DMS79 treated with DMSO at 0.1 percent for 48 hours (cell line): ENCODE measurements around the gene ACTR2.
A peak's percentile ranks its signal among the peaks of the same experiment; 100 is the strongest.
"Not testable (repeated sequence)": the region's sequence is repeated elsewhere in the genome, so short reads cannot be mapped to it uniquely, and the experiment has no call there.

Source experiments
- DNase-seq: peaks from one replicate; lab custom pipeline; 2025; lab: John Stamatoyannopoulos, UW

The ACTR2 gene

GRCh38 chr2:65227456-65228262 is at the start of gene ACTR2:
ACTR2 (plus strand) TSS chr2:65227831; CDS start chr2:65227910, 79 bp downstream.
- DNase-seq: peak; percentile 97

- no peak for DNase-seq
These were observed 45.1 kb upstream of the ACTR2 start for GRCh38 chr2:65182570-65182969.

- not testable (repeated sequence) for DNase-seq
These were observed 44.2 kb upstream of the ACTR2 start for GRCh38 chr2:65183406-65183805.

GRCh38 chr2:65185012-65185411 is 42.6 kb upstream of the ACTR2 start:
- no peak for DNase-seq

DNA sequence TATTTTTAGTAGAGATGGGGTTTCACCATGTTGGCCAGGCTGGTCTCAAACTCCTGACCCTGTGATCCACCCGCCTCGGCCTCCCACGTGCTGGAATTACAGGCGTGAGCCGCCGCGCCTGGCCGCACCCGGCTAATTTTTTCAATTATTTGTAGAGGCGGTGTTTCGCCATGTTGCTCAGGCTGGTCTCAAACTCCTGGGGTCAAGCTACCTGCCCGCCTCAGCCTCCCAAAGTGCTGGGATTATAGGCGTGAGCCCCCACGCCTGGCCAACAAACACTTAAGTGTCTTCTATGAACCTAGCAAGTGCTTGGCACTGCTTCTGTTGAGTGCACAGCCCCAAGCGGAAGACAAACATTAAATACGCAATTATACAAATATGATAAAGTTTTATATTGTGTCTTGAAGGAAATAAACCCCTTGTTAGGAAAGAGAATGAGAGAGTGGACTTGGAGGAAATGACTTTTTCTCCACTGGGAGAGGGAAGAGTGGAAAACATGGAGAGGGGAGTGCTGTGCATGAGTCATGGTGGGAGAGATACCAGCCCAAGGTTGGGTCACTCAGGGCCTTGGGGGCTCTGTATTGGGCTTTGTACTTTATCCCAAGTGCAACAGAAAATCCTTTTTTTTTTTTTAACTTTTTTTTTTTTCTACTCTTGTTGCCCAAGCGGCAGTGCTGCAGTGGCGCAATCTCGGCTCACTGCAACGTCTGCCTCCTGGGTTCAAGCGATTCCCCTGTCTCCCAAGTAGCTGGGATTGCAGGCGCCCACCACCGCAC is 41.4 kb upstream of the ACTR2 start:
- DNase-seq: no peak

- DNase-seq: peak; percentile 51
These were observed 40.5 kb upstream of the ACTR2 start for GRCh38 chr2:65186872-65187851.

- DNase-seq: no peak
These were observed 34.2 kb upstream of the ACTR2 start for GRCh38 chr2:65193446-65193845.

DNA sequence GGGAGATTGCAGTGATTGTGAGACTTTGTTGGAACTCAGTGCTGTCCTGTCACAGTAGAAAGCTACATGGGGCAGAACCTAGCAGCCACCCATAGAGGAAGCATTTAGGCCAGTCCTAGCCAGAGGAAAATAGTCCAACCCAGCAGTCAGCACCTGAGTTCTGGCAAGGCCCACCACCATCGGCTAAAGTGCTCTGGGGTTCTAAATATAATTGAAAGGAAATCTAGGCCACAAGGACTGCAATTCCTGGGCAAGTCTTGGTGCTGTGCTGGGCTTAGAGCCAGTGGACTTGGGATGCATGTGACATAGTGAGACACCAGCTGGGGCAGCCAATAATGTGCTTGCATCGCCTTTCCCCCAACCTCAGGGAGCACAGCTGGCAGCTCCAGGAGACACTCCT is 28.9 kb upstream of the ACTR2 start:
- DNase-seq: no peak

DNA sequence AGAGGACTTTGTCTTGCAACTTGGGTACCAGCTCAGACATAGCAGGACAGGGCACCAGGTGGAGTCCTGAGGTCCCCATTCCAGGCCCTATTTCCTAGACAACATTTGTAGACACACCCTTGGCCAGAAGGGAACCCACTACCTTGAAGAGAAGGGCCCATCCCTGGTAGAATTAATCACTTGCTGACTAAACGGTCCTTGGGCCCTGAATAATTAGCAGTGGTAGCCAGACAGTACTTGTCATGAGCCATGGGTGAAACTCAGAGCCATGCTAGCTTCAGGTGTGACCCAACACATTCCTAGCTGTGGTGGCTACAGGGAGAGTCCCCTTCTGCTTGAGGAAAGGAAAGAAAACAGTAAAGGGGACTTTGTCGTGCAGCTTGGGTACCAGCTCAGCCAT is 28.5 kb upstream of the ACTR2 start:
- DNase-seq: no peak

GRCh38 chr2:65199891-65200290 is 27.7 kb upstream of the ACTR2 start:
- DNase-seq: no peak

DNA sequence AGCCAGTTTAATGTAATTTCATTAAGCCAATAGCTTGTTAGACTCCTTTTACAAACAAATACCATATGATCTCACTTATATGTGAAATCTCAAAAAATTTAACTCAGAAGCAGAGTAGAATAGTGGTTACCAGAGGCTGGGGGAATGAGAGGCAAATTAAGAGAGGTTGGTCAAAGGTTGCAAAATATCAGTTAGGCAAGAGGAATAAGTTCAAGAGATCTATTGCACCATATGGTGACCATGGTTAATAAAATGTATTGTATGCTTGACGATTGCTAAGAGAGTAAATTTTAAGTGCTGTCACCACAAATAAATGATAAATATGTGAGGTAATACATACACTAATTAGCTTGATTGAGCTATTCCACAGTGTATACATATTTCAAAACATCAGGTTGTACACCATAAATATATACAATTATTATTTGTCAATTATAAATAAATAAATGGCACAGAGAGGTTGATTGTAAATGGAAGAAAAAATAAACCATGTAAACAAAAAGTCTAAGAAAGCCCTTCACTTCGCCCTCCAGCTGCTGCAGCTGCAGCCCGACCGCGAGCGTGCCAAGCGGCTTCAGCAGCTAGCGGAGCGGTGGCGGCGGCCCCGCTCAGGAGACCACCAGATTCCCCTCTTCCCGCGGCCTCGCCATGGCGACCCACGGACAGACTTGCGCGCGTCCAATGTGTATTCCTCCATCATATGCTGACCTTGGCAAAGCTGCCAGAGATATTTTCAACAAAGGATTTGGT is 23.0 kb upstream of the ACTR2 start:
- DNase-seq: no peak

GRCh38 chr2:65212115-65212514 is 15.5 kb upstream of the ACTR2 start:
- no peak for DNase-seq

DNA sequence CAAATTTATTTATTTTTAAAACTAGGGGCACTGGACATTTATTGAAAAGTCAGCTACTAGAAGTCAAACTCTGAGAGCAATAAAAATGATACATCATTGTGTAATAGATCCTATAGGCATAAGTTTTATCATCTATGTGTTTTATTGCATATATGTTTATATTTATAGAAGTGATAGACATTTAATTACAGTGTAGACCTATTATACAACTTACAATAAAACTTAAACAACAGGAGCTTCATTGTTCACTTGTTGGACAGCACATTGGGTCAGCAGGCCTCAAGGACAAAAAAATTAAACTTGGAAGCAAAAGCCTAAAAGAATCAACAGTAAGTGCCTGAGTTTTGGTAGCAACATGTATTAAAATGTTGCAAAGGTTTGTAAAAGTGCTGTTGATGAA is 15.0 kb upstream of the ACTR2 start:
- no peak for DNase-seq

DNA sequence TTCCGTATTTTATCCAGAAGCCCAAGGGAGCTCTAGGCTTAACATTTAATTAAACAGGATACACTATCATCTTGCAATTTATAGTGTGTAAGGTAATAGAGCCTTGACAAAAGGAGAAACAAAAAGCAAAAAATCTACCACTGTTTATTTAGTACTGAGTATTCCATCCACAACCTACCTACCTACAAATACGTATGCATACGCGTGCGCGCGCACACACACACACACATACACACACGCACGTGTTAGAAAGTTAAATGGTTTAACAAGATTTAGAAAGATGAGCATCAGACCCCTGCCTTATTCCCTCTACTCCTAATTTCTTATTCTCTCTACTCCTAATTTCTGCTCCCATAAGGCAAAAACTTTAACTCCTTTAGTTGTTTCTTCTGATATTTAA is 14.6 kb upstream of the ACTR2 start:
- no peak for DNase-seq

GRCh38 chr2:65214361-65214760 is 13.3 kb upstream of the ACTR2 start:
- DNase-seq: no peak

GRCh38 chr2:65214843-65215242 is 12.8 kb upstream of the ACTR2 start:
- DNase-seq: no peak

GRCh38 chr2:65215946-65216345 is 11.7 kb upstream of the ACTR2 start:
- no peak for DNase-seq

GRCh38 chr2:65220432-65221131 is 7.0 kb upstream of the ACTR2 start:
- no peak for DNase-seq

DNA sequence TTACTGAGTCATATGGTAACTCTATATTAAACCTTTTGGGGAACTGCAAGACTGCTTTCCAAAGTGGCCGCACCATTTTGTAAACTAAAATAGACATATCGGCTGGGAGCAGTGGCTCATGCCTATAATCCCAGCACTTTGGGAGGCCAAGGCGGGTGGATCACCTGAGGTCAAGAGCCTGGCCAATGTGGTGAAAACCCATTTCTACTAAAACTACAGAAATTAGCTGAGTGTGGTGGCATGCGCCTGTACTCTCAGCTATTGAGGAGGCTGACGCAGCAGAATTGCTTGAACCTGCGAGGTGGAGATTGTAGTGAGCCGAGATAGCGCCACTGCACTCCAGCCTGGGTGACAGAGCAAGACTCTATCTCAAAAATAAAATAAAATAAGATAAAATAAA is 6.4 kb upstream of the ACTR2 start:
- not testable (repeated sequence) for DNase-seq

GRCh38 chr2:65227020-65227455 is 593 bp upstream of the ACTR2 start:
- peak; percentile 24 for DNase-seq
